Muscle layer of duodenum (tissue), 2 donors: ENCODE data around the gene CDKL2.

Experiments used
- H3K27ac ChIP-seq: one replicate; pipeline ENCODE4 v1.7.0; 2013; ENCODE audit warnings: mild to moderate bottlenecking, low read length
- H3K27me3 ChIP-seq: one replicate; pipeline ENCODE4 v1.7.0; 2013; ENCODE audit warnings: low read depth, mild to moderate bottlenecking, control low read depth, low read length
- H3K36me3 ChIP-seq, 2 donors: one replicate each; pipeline ENCODE4 v1.7.0; 2013; ENCODE audit warnings: low read length in 2 of 2, control low read depth in 1 of 2, mild to moderate bottlenecking in 1 of 2; ENCODE audit not compliant: insufficient read depth in 2 of 2, control insufficient read depth in 1 of 2
- H3K4me1 ChIP-seq, 2 donors: one replicate each; pipeline ENCODE4 v1.7.0; 2013; ENCODE audit warnings: low read length in 2 of 2, mild to moderate bottlenecking in 2 of 2, control low read depth in 1 of 2, moderate library complexity in 1 of 2; ENCODE audit not compliant: insufficient read depth in 2 of 2, control insufficient read depth in 1 of 2
- H3K4me3 ChIP-seq, 2 donors: one replicate each; pipeline ENCODE4 v1.7.0; 2013; ENCODE audit warnings: low read length in 2 of 2, low read depth in 1 of 2, mild to moderate bottlenecking in 1 of 2
- H3K9me3 ChIP-seq, 2 donors: one replicate each; pipeline ENCODE4 v1.7.0; 2013; ENCODE audit warnings: low read length in 2 of 2, control low read depth in 1 of 2, mild to moderate bottlenecking in 1 of 2; ENCODE audit not compliant: control insufficient read depth in 1 of 2
- donor health status: healthy.

CDKL2 gene

GRCh38 chr4:75639124-75639695 is 8.9 kb upstream of the CDKL2 start:
- Histone ChIP-seq H3K9me3 (no peaks in the 10 kb centered on the region), H3K27ac (no peak overlapping the region), H3K4me1 (no peaks in the 10 kb centered on the region), H3K27me3 (no peaks in the 10 kb centered on the region), H3K4me3 (no peak overlapping the region), H3K36me3 (peaks cover 4 to 5% of the 10 kb centered on the region in 2 donors)

- Histone ChIP-seq H3K9me3 (no peaks in the 10 kb centered on the region), H3K27me3 (no peaks in the 10 kb centered on the region), H3K27ac (no peak overlapping the region)
Measured at GRCh38 chr4:75637827-75638226, 7.5 kb upstream of the CDKL2 start.

GRCh38 chr4:75637176-75637575 is 6.8 kb upstream of the CDKL2 start:
- Histone ChIP-seq H3K4me3 (no peak overlapping the region), H3K9me3 (no peaks in the 10 kb centered on the region), H3K27ac (no peak overlapping the region), H3K4me1 (no peaks in the 10 kb centered on the region), H3K36me3 (no peaks in the 10 kb centered on the region), H3K27me3 (no peaks in the 10 kb centered on the region)

More at GRCh38 chr4:75637827-75638226, 7.5 kb upstream of the CDKL2 start:
- H3K36me3 ChIP-seq = no peaks in the 10 kb centered on the region
- H3K4me1 ChIP-seq = no peaks in the 10 kb centered on the region
- H3K4me3 ChIP-seq = no peak overlapping the region

- no peak overlapping the region for H3K4me3 ChIP-seq
Measured at GRCh38 chr4:75634951-75635350, 4.6 kb upstream of the CDKL2 start.

GRCh38 chr4:75634281-75634680 is 4.0 kb upstream of the CDKL2 start:
- Histone ChIP-seq H3K4me3 (no peak overlapping the region), H3K27me3 (no peaks in the 10 kb centered on the region), H3K4me1 (no peaks in the 10 kb centered on the region), H3K36me3 (no peaks in the 10 kb centered on the region), H3K27ac (no peak overlapping the region), H3K9me3 (no peaks in the 10 kb centered on the region)

More at GRCh38 chr4:75634951-75635350, 4.6 kb upstream of the CDKL2 start:
- H3K36me3 ChIP-seq = no peaks in the 10 kb centered on the region
- H3K4me1 ChIP-seq = no peaks in the 10 kb centered on the region
- H3K9me3 ChIP-seq = no peaks in the 10 kb centered on the region
- H3K27ac ChIP-seq = no peak overlapping the region
- no peaks in the 10 kb centered on the region for H3K27me3 ChIP-seq

GRCh38 chr4:75633846-75634245 is 3.5 kb upstream of the CDKL2 start:
- Histone ChIP-seq H3K4me1 (no peaks in the 10 kb centered on the region), H3K9me3 (no peaks in the 10 kb centered on the region), H3K36me3 (no peaks in the 10 kb centered on the region), H3K4me3 (no peak overlapping the region), H3K27ac (no peak overlapping the region), H3K27me3 (no peaks in the 10 kb centered on the region)

- Histone ChIP-seq H3K27ac (no peak overlapping the region), H3K9me3 (no peaks in the 10 kb centered on the region), H3K4me1 (no peaks in the 10 kb centered on the region), H3K4me3 (peak overlapping the region; percentile 84 to 91), H3K27me3 (no peaks in the 10 kb centered on the region), H3K36me3 (no peaks in the 10 kb centered on the region)
Measured at GRCh38 chr4:75630937-75631329, 605 bp upstream of the CDKL2 start.

GRCh38 chr4:75629239-75629638 is 1.1 kb downstream of the CDKL2 start:
- Histone ChIP-seq H3K9me3 (no peaks in the 10 kb centered on the region), H3K4me1 (no peaks in the 10 kb centered on the region), H3K4me3 (no peak overlapping the region), H3K27ac (no peak overlapping the region), H3K27me3 (no peaks in the 10 kb centered on the region), H3K36me3 (no peaks in the 10 kb centered on the region)

GRCh38 chr4:75623026-75623425 is 7.3 kb downstream of the CDKL2 start:
- H3K27ac ChIP-seq = no peak overlapping the region
- H3K9me3 ChIP-seq = no peaks in the 10 kb centered on the region
- no peaks in the 10 kb centered on the region for H3K4me1 ChIP-seq
- no peak overlapping the region for H3K4me3 ChIP-seq
- H3K36me3 ChIP-seq = no peaks in the 10 kb centered on the region
- no peaks in the 10 kb centered on the region for H3K27me3 ChIP-seq

GRCh38 chr4:75621715-75622114 is 8.6 kb downstream of the CDKL2 start:
- no peaks in the 10 kb centered on the region for H3K9me3 ChIP-seq
- no peak overlapping the region for H3K27ac ChIP-seq
- no peak overlapping the region for H3K4me3 ChIP-seq
- no peaks in the 10 kb centered on the region for H3K36me3 ChIP-seq
- H3K4me1 ChIP-seq = no peaks in the 10 kb centered on the region
- no peaks in the 10 kb centered on the region for H3K27me3 ChIP-seq

GRCh38 chr4:75612306-75612705 is 18.0 kb downstream of the CDKL2 start:
- H3K27ac ChIP-seq = no peak overlapping the region
- H3K4me1 ChIP-seq = no peaks in the 10 kb centered on the region
- H3K9me3 ChIP-seq = no peaks in the 10 kb centered on the region
- no peak overlapping the region for H3K4me3 ChIP-seq
- no peaks in the 10 kb centered on the region for H3K36me3 ChIP-seq
- no peaks in the 10 kb centered on the region for H3K27me3 ChIP-seq

- Histone ChIP-seq H3K27me3 (no peaks in the 10 kb centered on the region), H3K9me3 (no peaks in the 10 kb centered on the region), H3K4me1 (no peaks in the 10 kb centered on the region), H3K4me3 (no peak overlapping the region), H3K27ac (no peak overlapping the region), H3K36me3 (no peaks in the 10 kb centered on the region)
Measured at GRCh38 chr4:75605928-75606327, 24.4 kb downstream of the CDKL2 start.
